ENCODE data around the gene RLBP1. TPM values are rescaled to one million over a fixed set of nuclear protein-coding genes. Genes with fewer than 3 reads are reported as not detected.

RLBP1 gene
- total and polyA plus RNA-seq, 2 of the 13 experiments (the other 11 are each of a cell fraction or from before 2014, with no cell fraction given): 0.07 TPM; not detected in 1

DNA sequence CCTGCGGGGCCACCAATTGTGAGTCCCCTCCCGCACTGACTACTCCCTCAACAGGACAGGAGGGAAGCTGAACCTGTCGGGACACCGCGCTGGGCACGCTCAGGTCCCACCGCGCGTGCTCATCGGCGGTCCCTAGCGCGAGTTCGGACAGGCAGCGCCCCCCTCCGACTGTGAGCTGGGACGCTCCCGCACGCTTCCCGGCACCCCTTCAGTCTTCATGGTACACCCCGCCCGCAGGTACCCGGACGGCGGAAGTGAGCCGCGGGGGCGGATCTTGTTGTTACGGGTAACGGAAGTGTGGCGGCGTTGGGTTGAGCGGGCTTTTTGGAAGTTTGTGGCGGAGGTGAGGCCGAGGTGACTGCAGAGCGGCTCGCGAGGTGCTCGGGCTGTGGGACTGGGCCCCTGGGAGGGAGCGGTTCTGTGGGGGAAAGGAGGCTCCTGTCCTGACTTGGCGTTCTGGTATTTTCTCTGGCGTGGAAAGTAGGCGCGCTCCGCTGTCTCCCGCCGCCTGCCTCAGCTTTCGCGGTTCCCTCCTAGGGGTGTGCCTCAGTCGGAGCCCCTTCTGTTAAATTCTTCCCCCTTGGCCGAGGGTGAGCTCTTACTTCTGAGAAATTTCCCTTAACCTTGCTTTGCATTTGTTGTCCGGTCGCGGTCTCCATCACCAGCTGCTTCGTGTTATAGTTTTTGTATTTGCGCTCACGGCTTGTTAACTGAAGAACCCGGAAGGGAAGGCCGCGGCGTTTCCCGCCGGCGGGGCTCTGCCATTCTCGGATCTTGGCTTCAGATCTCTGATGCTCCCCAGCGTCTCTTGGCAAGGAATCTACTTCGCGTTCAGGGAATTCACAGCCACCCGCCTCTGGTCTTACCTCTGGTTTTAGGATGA, 22.6 kb upstream of the RLBP1 start, which contains the start of gene FANCI (continued):
- TF ChIP-seq CCDC6 (CRISPR knock-in tag; IDR thresholded peaks at IDR 0.05) (peak; percentile 55; the same call in 1 of the 2 replicates), MAFK (conservative IDR thresholded peaks at IDR 0.05 in 1 of 2, IDR thresholded peaks at IDR 0.05 in 1 of 2; ENCODE audit: low read length in 2 of 2) (no peak), MATR3 (CRISPR knock-in tag; IDR thresholded peaks at IDR 0.05) (no peak), ZNF780A (CRISPR knock-in tag; IDR thresholded peaks at IDR 0.05) (no peak), ZSCAN22 (CRISPR knock-in tag; IDR thresholded peaks at IDR 0.05) (no peak), NR2F6 (IDR thresholded peaks at IDR 0.05) (no peak), NR2F6 (CRISPR knock-in tag; IDR thresholded peaks at IDR 0.05) (peak; percentile 41; the same call in 1 of the 2 replicates), SUZ12 (IDR thresholded peaks at IDR 0.05; ENCODE audit: low read depth, low read length) (no peak), ZFP36 (IDR thresholded peaks at IDR 0.05; ENCODE audit: borderline replicate concordance, low read depth, low read length, partially characterized antibody) (no peak), NCOA2 (CRISPR knock-in tag; IDR thresholded peaks at IDR 0.05) (0 out of 2 replicates have a peak, but pooled peaks have one; percentile 10), ZNF639 (CRISPR knock-in tag; conservative IDR thresholded peaks at IDR 0.05) (no peak; the same call in 1 of the 2 replicates), BCL6 (CRISPR knock-in tag; IDR thresholded peaks at IDR 0.05) (peak; percentile 49), ARNT2 (CRISPR knock-in tag; IDR thresholded peaks at IDR 0.05; ENCODE audit: low read depth) (peak; percentile 95), CHCHD3 (CRISPR knock-in tag; IDR thresholded peaks at IDR 0.05) (no peak), ZNF775 (CRISPR knock-in tag; IDR thresholded peaks at IDR 0.05; ENCODE audit: borderline replicate concordance) (no peak), SETDB1 (CRISPR knock-in tag; IDR thresholded peaks at IDR 0.05; ENCODE audit: borderline replicate concordance) (no peak), FOXP1 (IDR thresholded peaks at IDR 0.05) (no peak), FOXP1 (CRISPR knock-in tag; IDR thresholded peaks at IDR 0.05) (no peak), REL (CRISPR knock-in tag; conservative IDR thresholded peaks at IDR 0.05) (no peak; the same call in 1 of the 2 replicates), ZNF230 (CRISPR knock-in tag; IDR thresholded peaks at IDR 0.05) (no peak), PITX1 (CRISPR knock-in tag; IDR thresholded peaks at IDR 0.05) (0 out of 2 replicates have a peak, but pooled peaks have one; percentile 12), ZNF558 (CRISPR knock-in tag; IDR thresholded peaks at IDR 0.05; ENCODE audit: borderline replicate concordance) (no peak), ZNF143 (CRISPR knock-in tag; IDR thresholded peaks at IDR 0.05) (peak; percentile 48; the same call in 1 of the 2 replicates), RBFOX2 (IDR thresholded peaks at IDR 0.05; ENCODE audit: low read depth, low read length) (peak; percentile 81), ZNF720 (CRISPR knock-in tag; IDR thresholded peaks at IDR 0.05) (no peak)
- TF ChIP-seq, protein P1, sequence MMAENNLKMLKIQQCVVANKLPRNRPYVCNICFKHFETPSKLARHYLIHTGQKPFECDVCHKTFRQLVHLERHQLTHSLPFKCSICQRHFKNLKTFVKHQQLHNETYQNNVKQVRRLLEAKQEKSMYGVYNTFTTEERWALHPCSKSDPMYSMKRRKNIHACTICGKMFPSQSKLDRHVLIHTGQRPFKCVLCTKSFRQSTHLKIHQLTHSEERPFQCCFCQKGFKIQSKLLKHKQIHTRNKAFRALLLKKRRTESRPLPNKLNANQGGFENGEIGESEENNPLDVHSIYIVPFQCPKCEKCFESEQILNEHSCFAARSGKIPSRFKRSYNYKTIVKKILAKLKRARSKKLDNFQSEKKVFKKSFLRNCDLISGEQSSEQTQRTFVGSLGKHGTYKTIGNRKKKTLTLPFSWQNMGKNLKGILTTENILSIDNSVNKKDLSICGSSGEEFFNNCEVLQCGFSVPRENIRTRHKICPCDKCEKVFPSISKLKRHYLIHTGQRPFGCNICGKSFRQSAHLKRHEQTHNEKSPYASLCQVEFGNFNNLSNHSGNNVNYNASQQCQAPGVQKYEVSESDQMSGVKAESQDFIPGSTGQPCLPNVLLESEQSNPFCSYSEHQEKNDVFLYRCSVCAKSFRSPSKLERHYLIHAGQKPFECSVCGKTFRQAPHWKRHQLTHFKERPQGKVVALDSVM (CRISPR knock-in tag; IDR thresholded peaks at IDR 0.05): no peak; the same call in 1 of the 2 replicates
- TF ChIP-seq, protein P2, sequence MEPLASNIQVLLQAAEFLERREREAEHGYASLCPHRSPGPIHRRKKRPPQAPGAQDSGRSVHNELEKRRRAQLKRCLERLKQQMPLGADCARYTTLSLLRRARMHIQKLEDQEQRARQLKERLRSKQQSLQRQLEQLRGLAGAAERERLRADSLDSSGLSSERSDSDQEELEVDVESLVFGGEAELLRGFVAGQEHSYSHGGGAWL (CRISPR knock-in tag; IDR thresholded peaks at IDR 0.05): peak; percentile 77
- TF ChIP-seq, protein P3, sequence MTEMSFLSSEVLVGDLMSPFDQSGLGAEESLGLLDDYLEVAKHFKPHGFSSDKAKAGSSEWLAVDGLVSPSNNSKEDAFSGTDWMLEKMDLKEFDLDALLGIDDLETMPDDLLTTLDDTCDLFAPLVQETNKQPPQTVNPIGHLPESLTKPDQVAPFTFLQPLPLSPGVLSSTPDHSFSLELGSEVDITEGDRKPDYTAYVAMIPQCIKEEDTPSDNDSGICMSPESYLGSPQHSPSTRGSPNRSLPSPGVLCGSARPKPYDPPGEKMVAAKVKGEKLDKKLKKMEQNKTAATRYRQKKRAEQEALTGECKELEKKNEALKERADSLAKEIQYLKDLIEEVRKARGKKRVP (CRISPR knock-in tag; IDR thresholded peaks at IDR 0.05): peak in 1 of 2 experiments; percentile 51; a peak in 1 of 4 replicates

All from HepG2 (cell line).